Measurements from ENCODE around the gene FGFR3.

Gene FGFR3

DNA sequence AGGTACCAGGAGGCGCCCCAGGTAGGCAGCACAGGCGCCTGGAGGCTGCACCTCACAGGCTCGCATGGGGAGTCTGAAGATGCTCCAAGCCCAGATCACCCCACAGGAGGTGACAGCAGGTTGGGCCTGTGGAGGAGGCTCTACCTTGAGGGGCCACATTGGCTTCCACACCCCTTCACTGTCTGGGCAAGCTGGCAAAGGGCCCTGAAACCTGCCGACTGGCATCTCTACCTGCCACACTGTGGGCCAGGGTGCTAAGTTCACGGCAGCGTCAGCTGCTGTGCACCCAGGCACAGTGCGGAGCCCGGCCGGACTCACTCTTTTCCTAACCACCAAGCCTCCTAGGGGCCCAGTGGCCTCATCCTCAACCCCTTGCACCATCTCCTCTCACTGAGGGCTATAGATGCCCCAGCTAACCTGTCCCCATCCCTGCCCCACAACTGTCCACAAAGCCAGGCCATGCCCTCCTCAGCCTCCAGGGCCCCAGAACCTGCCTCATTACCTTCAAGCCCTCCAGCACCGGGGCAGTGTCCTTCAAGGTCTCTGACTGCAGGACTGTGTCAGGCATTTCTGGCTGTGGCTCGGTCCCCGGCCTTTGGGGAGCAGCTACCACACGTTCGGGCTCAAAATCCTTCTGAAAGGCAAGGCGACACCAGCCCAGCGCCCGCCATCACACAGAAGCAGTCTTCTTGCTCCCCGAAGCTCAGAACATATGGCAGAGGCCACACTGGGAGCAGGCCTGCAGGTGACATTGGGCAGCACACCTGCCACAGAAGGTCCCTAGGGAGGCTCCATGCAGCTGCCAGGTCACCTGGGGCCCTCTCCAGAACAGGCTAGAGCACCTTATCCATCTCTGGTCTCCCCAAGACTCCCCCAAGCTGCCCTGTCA, 28.8 kb downstream of the FGFR3 start:
- Histone ChIP-seq H3K4me1 (ENCODE audit: low read length) (no peaks in the 10 kb centered on the region), H4K20me1 (ENCODE audit: insufficient read depth, low read length) (no peaks in the 10 kb centered on the region), H3K4me3 (ENCODE audit: low read length) (no peak overlapping the region), H2AFZ (ENCODE audit: low read length) (no peak overlapping the region), H3K9ac (ENCODE audit: low read length) (no peak overlapping the region), H3K27me3 (replicated peaks; ENCODE audit: insufficient read depth, low read length) (no peaks in the 10 kb centered on the region), H3K36me3 (replicated peaks; ENCODE audit: insufficient read depth, low read length) (no peaks in the 10 kb centered on the region), H3K9me3 (replicated peaks; ENCODE audit: insufficient read depth, low read length) (no peaks in the 10 kb centered on the region), H3K79me2 (ENCODE audit: low read length) (no peaks in the 10 kb centered on the region), H3K27ac (ENCODE audit: low read length) (no peak overlapping the region), H3F3A (ENCODE audit: insufficient read depth, low read length) (no peaks in the 10 kb centered on the region), H3K4me2 (ENCODE audit: low read depth, low read length) (no peak overlapping the region), H3K9me2 (replicated peaks; ENCODE audit: insufficient read depth, low read length) (no peaks in the 10 kb centered on the region)
- TF ChIP-seq EZH2 (optimal IDR thresholded peaks at IDR 0.05; ENCODE audit: low read depth, low read length) (no peak), EZH2phosphoT487 (IDR thresholded peaks at IDR 0.05; ENCODE audit: low read length) (no peak)
- TF ChIP-seq, protein P1, sequence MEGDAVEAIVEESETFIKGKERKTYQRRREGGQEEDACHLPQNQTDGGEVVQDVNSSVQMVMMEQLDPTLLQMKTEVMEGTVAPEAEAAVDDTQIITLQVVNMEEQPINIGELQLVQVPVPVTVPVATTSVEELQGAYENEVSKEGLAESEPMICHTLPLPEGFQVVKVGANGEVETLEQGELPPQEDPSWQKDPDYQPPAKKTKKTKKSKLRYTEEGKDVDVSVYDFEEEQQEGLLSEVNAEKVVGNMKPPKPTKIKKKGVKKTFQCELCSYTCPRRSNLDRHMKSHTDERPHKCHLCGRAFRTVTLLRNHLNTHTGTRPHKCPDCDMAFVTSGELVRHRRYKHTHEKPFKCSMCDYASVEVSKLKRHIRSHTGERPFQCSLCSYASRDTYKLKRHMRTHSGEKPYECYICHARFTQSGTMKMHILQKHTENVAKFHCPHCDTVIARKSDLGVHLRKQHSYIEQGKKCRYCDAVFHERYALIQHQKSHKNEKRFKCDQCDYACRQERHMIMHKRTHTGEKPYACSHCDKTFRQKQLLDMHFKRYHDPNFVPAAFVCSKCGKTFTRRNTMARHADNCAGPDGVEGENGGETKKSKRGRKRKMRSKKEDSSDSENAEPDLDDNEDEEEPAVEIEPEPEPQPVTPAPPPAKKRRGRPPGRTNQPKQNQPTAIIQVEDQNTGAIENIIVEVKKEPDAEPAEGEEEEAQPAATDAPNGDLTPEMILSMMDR (IDR thresholded peaks at IDR 0.05; ENCODE audit: low read length): no peak
- no peak for DNase-seq

DNA sequence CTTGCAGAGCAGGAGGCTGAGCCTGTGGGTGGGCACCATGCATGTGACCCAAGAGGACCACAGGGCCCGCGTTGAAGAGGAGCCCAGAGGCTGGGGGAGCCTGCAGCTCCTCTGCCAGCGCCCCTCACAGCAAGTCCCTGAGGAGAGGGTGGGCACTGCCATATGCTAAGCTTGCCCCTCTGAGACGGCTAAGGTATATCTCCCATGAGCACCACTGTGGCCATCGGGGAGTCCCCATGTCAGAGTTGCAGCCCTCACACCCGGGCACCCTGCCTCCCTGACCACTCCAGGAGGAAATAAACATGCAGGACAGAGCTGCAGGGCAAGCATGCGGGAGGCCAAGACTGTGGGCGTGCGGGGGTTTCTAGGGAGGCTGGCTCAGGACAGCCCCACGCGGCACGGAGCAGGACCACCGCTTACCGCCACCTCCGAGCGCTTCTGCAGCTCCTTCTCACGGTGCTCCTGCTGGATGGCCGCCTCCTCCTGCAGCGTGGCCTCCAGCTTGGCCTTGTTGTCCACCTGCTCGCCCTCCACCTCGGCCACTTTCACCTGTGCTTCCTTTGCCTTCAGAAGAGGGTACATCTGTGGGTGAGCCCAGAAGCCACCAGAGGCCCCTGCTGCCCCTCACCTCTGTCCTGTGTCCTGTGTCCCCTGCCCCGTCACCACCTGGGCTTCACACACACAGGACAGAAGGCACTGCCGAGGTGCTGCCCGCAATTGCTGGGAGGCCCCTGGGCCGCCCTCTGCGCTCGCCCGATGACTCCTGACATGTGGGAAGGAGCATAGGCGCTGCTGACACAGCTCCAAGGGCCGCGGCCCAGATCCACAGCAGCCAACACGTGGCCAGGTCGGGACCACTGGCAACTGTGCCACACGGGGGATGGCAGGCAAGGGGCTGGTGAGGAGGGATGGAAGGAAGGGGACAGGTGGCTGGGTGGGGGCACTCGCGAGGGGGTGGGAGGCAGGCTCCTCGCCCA, 29.8 kb downstream of the FGFR3 start:
- Histone ChIP-seq H3K4me2 (ENCODE audit: low read depth, low read length) (no peak overlapping the region), H3K27me3 (replicated peaks; ENCODE audit: insufficient read depth, low read length) (no peaks in the 10 kb centered on the region), H3K9ac (ENCODE audit: low read length) (no peak overlapping the region), H4K20me1 (ENCODE audit: insufficient read depth, low read length) (no peaks in the 10 kb centered on the region), H3F3A (ENCODE audit: insufficient read depth, low read length) (no peaks in the 10 kb centered on the region), H2AFZ (ENCODE audit: low read length) (no peak overlapping the region), H3K27ac (ENCODE audit: low read length) (no peak overlapping the region), H3K9me2 (replicated peaks; ENCODE audit: insufficient read depth, low read length) (no peaks in the 10 kb centered on the region), H3K4me3 (ENCODE audit: low read length) (no peak overlapping the region), H3K36me3 (replicated peaks; ENCODE audit: insufficient read depth, low read length) (no peaks in the 10 kb centered on the region), H3K9me3 (replicated peaks; ENCODE audit: insufficient read depth, low read length) (no peaks in the 10 kb centered on the region), H3K4me1 (ENCODE audit: low read length) (no peaks in the 10 kb centered on the region), H3K79me2 (ENCODE audit: low read length) (no peaks in the 10 kb centered on the region)
- TF ChIP-seq EZH2 (optimal IDR thresholded peaks at IDR 0.05; ENCODE audit: low read depth, low read length) (no peak), EZH2phosphoT487 (IDR thresholded peaks at IDR 0.05; ENCODE audit: low read length) (no peak)
- TF ChIP-seq, protein P1 (IDR thresholded peaks at IDR 0.05; ENCODE audit: low read length): no peak
- DNase-seq: no peak

DNA sequence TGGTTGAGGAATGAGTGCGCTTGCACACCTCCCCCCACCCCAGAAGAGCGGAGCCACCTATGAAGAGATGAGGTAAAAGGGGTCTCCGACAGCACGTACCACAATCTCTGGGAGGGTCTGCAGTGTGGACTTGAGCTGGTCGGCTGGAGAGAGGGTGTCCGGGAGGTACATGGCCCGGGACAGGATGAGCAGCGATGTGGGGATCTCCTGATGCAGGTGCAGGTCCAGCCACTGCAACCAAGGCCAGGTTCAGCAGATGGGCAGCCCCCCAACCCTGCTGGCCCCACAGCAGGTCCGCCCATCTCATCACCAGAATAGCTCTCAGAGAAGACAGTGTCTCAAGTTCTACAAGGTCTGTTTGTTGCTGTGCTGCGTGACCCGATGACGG, 30.4 kb downstream of the FGFR3 start:
- H2AFZ ChIP-seq (ENCODE audit: low read length): no peak overlapping the region
- H3K4me1 ChIP-seq (ENCODE audit: low read length): no peaks in the 10 kb centered on the region
- H3K36me3 ChIP-seq (replicated peaks; ENCODE audit: insufficient read depth, low read length): no peaks in the 10 kb centered on the region
- H3K27me3 ChIP-seq (replicated peaks; ENCODE audit: insufficient read depth, low read length): no peaks in the 10 kb centered on the region
- H3K79me2 ChIP-seq (ENCODE audit: low read length): no peaks in the 10 kb centered on the region
- H4K20me1 ChIP-seq (ENCODE audit: insufficient read depth, low read length): no peaks in the 10 kb centered on the region
- TF ChIP-seq, protein P1 (IDR thresholded peaks at IDR 0.05; ENCODE audit: low read length): no peak
- no peaks in the 10 kb centered on the region for H3K9me3 ChIP-seq (replicated peaks; ENCODE audit: insufficient read depth, low read length)
- H3F3A ChIP-seq (ENCODE audit: insufficient read depth, low read length): no peaks in the 10 kb centered on the region
- no peaks in the 10 kb centered on the region for H3K9me2 ChIP-seq (replicated peaks; ENCODE audit: insufficient read depth, low read length)
- H3K9ac ChIP-seq (ENCODE audit: low read length): no peak overlapping the region
- no peak overlapping the region for H3K4me3 ChIP-seq (ENCODE audit: low read length)
- no peak for DNase-seq
- H3K27ac ChIP-seq (ENCODE audit: low read length): no peak overlapping the region
- no peak overlapping the region for H3K4me2 ChIP-seq (ENCODE audit: low read depth, low read length)
